Ishikawa (cell line): ENCODE data around the gene TUBE1.

Experiments used
- CEBPB ChIP-seq: IDR thresholded peaks from 2 replicates; pipeline ENCODE4 v1.6.1; 2012
- CREB1 ChIP-seq: IDR thresholded peaks from 2 replicates; pipeline ENCODE4 v1.6.1; 2012; ENCODE audit warnings: low read depth
- EGR1 ChIP-seq: IDR thresholded peaks from 2 replicates; pipeline ENCODE4 v1.6.1; 2012
- EP300 ChIP-seq: IDR thresholded peaks from 2 replicates; pipeline ENCODE4 v1.6.1; 2012; ENCODE audit warnings: borderline replicate concordance
- FOXM1 ChIP-seq: IDR thresholded peaks from 2 replicates; pipeline ENCODE4 v1.6.1; 2012; ENCODE audit warnings: low read depth, borderline replicate concordance
- MAX ChIP-seq: IDR thresholded peaks from 2 replicates; pipeline ENCODE4 v1.6.1; 2012
- NFIC ChIP-seq: IDR thresholded peaks from 2 replicates; pipeline ENCODE4 v1.6.1; 2012
- RAD21 ChIP-seq: IDR thresholded peaks from 2 replicates; pipeline ENCODE4 v1.6.1; 2012; ENCODE audit warnings: low read depth
- REST ChIP-seq: IDR thresholded peaks from 2 replicates; pipeline ENCODE4 v1.6.1; 2012; ENCODE audit warnings: low read depth, mild to moderate bottlenecking
- TAF1 ChIP-seq: IDR thresholded peaks from 2 replicates; pipeline ENCODE4 v1.6.1; 2012; ENCODE audit warnings: low read depth, mild to moderate bottlenecking
- TCF12 ChIP-seq: IDR thresholded peaks from 2 replicates; pipeline ENCODE4 v1.6.1; 2012; ENCODE audit warnings: low read depth
- TEAD4 ChIP-seq: IDR thresholded peaks from 2 replicates; pipeline ENCODE4 v1.6.1; 2012
- USF1 ChIP-seq: IDR thresholded peaks from 2 replicates; pipeline ENCODE4 v1.6.1; 2012
- YY1 ChIP-seq: IDR thresholded peaks from 2 replicates; pipeline ENCODE4 v1.6.1; 2012; ENCODE audit warnings: low read depth
- ZBTB7A ChIP-seq: IDR thresholded peaks from 2 replicates; pipeline ENCODE4 v1.6.1; 2012; ENCODE audit warnings: low read depth

The TUBE1 gene

GRCh38 chr6:112024464-112024863, 62.8 kb downstream of the TUBE1 start:
- TF ChIP-seq EP300 (no peak), REST (no peak), NFIC (no peak), TAF1 (no peak)

- no peak for TF ChIP-seq TAF1
- no peak for TF ChIP-seq CEBPB
- no peak for TF ChIP-seq TEAD4
- no peak for TF ChIP-seq REST
- no peak for TF ChIP-seq FOXM1
- TF ChIP-seq USF1 = no peak
- no peak for TF ChIP-seq ZBTB7A
- TF ChIP-seq YY1 = no peak
- TF ChIP-seq NFIC = no peak
- no peak for TF ChIP-seq RAD21
- TF ChIP-seq CREB1 = no peak
- TF ChIP-seq TCF12 = no peak
- no peak for TF ChIP-seq MAX
- no peak for TF ChIP-seq EGR1
- TF ChIP-seq EP300 = no peak
These were observed 64.5 kb downstream of the TUBE1 start for GRCh38 chr6:112022749-112023148.

- no peak for TF ChIP-seq USF1
- TF ChIP-seq CEBPB = no peak
- TF ChIP-seq TEAD4 = no peak
- TF ChIP-seq EGR1 = no peak
- no peak for TF ChIP-seq TCF12
- TF ChIP-seq MAX = no peak
- no peak for TF ChIP-seq YY1
- no peak for TF ChIP-seq RAD21
- TF ChIP-seq CREB1 = no peak
- TF ChIP-seq NFIC = no peak
- no peak for TF ChIP-seq FOXM1
- no peak for TF ChIP-seq ZBTB7A
- no peak for TF ChIP-seq EP300
- TF ChIP-seq REST = no peak
- TF ChIP-seq TAF1 = no peak
These were observed 65.5 kb downstream of the TUBE1 start for GRCh38 chr6:112021691-112022310.
